Left lung (tissue), 10 donors: ENCODE results near the gene CLIP1. TPM values are rescaled to one million over a fixed set of nuclear protein-coding genes. Genes with fewer than 3 reads are reported as not detected.

ENCODE experiments used
- ATAC-seq: fragments of 200-7000 bp; cut with Tn5 transposase; one replicate; pipeline ENCODE4 v1.9.1; 2020; ENCODE audit warnings: moderate library complexity
- DNase-seq, 4 donors: peaks; one replicate each; pipeline ENCODE4 v3.0.0-alpha.2; 2013 to 2020
- H3K27ac ChIP-seq, 2 donors: fragments of 200-600 bp; sonication (generic) in 1 of 2; one replicate each; pipeline versions ENCODE4 v1.5.0 to v1.8.0; 2020 to 2021
- H3K27me3 ChIP-seq, 2 donors: fragments of 200-600 bp; sonication (generic) in 1 of 2; one replicate each; pipeline versions ENCODE4 v1.5.0 to v1.8.0; 2020 to 2021
- H3K36me3 ChIP-seq, 2 donors: fragments of 200-600 bp; sonication (generic) in 1 of 2; one replicate each; pipeline versions ENCODE4 v1.5.0 to v1.8.0; 2020 to 2021
- H3K4me1 ChIP-seq, 2 donors: fragments of 200-600 bp; one replicate each; pipeline ENCODE4 v1.8.0; 2021
- H3K4me3 ChIP-seq, 2 donors: fragments of 200-600 bp; sonication (generic) in 1 of 2; one replicate each; pipeline versions ENCODE4 v1.5.0 to v1.8.0; 2020 to 2021; ENCODE audit warnings: mild to moderate bottlenecking in 1 of 2
- H3K9me3 ChIP-seq, 2 donors: fragments of 200-600 bp; sonication (generic) in 1 of 2; one replicate each; pipeline versions ENCODE4 v1.5.0 to v1.8.0; 2020 to 2021
- CTCF ChIP-seq, 2 donors: fragments of 200-600 bp; sonication (generic) in 1 of 2; IDR thresholded peaks; one replicate each; pipeline versions ENCODE4 v1.5.0 to v1.8.0; 2021; ENCODE audit warnings: antibody characterized with exemption in 2 of 2
- intact Hi-C, 2 donors: fragments of 100-400 bp; cut with DNase I; formaldehyde crosslinking; loops; one replicate each; pipeline versions ENCODE4 v1.11.2 to v1.14.2; 2022
- polyA plus RNA-seq, 6 donors: library from polyadenylated mRNA; unstranded; fragments of 120-200 nt; gene quantifications; one replicate each; pipeline ENCODE4 v1.2.1, GENCODE V29; 2013; ENCODE audit not compliant: insufficient read length in 6 of 6
- total RNA-seq, 2 donors: library from RNA; stranded (reverse); fragmentation: NEBNext Ultra II Directional; extraction: Animal tissue kit (Norgen Biotek cat#: 25700); gene quantifications; one replicate each; pipeline ENCODE4 v1.2.1, GENCODE V29; 2021
- donor health status: DM: no; HTN: yes; CAD: no.
- donor health status: DM: no; HTN: no; CAD: no.

Gene CLIP1
- total and polyA plus RNA-seq, 8 donors: 31.2 to 104 (median 33.4) TPM

GRCh38 chr12:122460641-122461040 is 38.2 kb upstream of the CLIP1 start:
- Histone ChIP-seq H3K27ac (no peak overlapping the region), H3K4me1 (peaks cover 6 to 15% of the 10 kb centered on the region in 2 donors), H3K9me3 (no peaks in the 10 kb centered on the region), H3K36me3 (no peaks in the 10 kb centered on the region), H3K4me3 (no peak overlapping the region), H3K27me3 (no peaks in the 10 kb centered on the region)
- no peak for TF ChIP-seq CTCF (IDR thresholded peaks at IDR 0.05)
- DNase-seq (no peak), ATAC-seq (no peak)
- intact Hi-C loops: no loop called here

- ATAC-seq (no peak), DNase-seq (no peak)
- H3K9me3 ChIP-seq: no peaks in the 10 kb centered on the region
- TF ChIP-seq CTCF (IDR thresholded peaks at IDR 0.05): no peak
- H3K4me3 ChIP-seq: no peak overlapping the region
- intact Hi-C loops: no loop called here
- peaks cover 6 to 9% of the 10 kb centered on the region in 2 donors for H3K4me1 ChIP-seq
- no peaks in the 10 kb centered on the region for H3K36me3 ChIP-seq
- H3K27ac ChIP-seq: no peak overlapping the region
- no peaks in the 10 kb centered on the region for H3K27me3 ChIP-seq
Observed at GRCh38 chr12:122460061-122460460, 37.6 kb upstream of the CLIP1 start.

- H3K9me3 ChIP-seq: no peaks in the 10 kb centered on the region
- peaks cover 0 to under 1% of the 10 kb centered on the region in 2 donors for H3K4me1 ChIP-seq
- no peaks in the 10 kb centered on the region for H3K27me3 ChIP-seq
- H3K4me3 ChIP-seq: no peak overlapping the region
- intact Hi-C loops: no loop called here
- ATAC-seq (no peak), DNase-seq (no peak)
- no peaks in the 10 kb centered on the region for H3K36me3 ChIP-seq
- no peak for TF ChIP-seq CTCF (IDR thresholded peaks at IDR 0.05)
- no peak overlapping the region for H3K27ac ChIP-seq
Observed at GRCh38 chr12:122459211-122459610, 36.7 kb upstream of the CLIP1 start.

- Histone ChIP-seq H3K27ac (no peak overlapping the region), H3K27me3 (no peaks in the 10 kb centered on the region), H3K4me1 (peaks cover 0 to 5% of the 10 kb centered on the region in 2 donors), H3K36me3 (no peaks in the 10 kb centered on the region), H3K4me3 (no peak overlapping the region), H3K9me3 (no peaks in the 10 kb centered on the region)
- intact Hi-C loops: no loop called here
- no peak for DNase-seq
- ATAC-seq: no peak
- no peak for TF ChIP-seq CTCF (IDR thresholded peaks at IDR 0.05)
Observed at GRCh38 chr12:122458105-122459035, 35.9 kb upstream of the CLIP1 start.

GRCh38 chr12:122457627-122458026 is 35.2 kb upstream of the CLIP1 start:
- no peaks in the 10 kb centered on the region for H3K27me3 ChIP-seq
- H3K36me3 ChIP-seq: no peaks in the 10 kb centered on the region
- intact Hi-C loops: no loop called here
- no peak overlapping the region for H3K27ac ChIP-seq
- DNase-seq: no peak
- no peaks in the 10 kb centered on the region for H3K9me3 ChIP-seq
- no peak for ATAC-seq
- TF ChIP-seq CTCF (IDR thresholded peaks at IDR 0.05): no peak
- H3K4me1 ChIP-seq: peaks cover 0 to 5% of the 10 kb centered on the region in 2 donors
- H3K4me3 ChIP-seq: no peak overlapping the region
